HPDE6-E6E7 (cell line): ENCODE results near the gene MACROD1.

Experiments used
- DNase-seq: peaks from one replicate; pipeline ENCODE4 v3.0.0; 2011; ENCODE audit warnings: missing footprints; ENCODE audit errors: extremely low spot score

The MACROD1 gene

GRCh38 chr11:64092761-64093136 is 73.2 kb downstream of the MACROD1 start:
- DNase-seq: no peak

GRCh38 chr11:64092111-64092760 is 73.7 kb downstream of the MACROD1 start:
- DNase-seq: no peak

GRCh38 chr11:64090806-64091516 is 75.0 kb downstream of the MACROD1 start:
- DNase-seq: no peak

GRCh38 chr11:64089915-64090805 is 75.8 kb downstream of the MACROD1 start:
- no peak for DNase-seq

- no peak for DNase-seq
Measured at GRCh38 chr11:64089493-64089892, 76.4 kb downstream of the MACROD1 start.

- no peak for DNase-seq
Measured at GRCh38 chr11:64089027-64089360, 76.9 kb downstream of the MACROD1 start.

GRCh38 chr11:64088162-64089026 is 77.5 kb downstream of the MACROD1 start:
- DNase-seq: peak; percentile 29

- no peak for DNase-seq
Measured at GRCh38 chr11:64086258-64087123, 79.4 kb downstream of the MACROD1 start.

GRCh38 chr11:64085906-64086257 is 80.0 kb downstream of the MACROD1 start:
- no peak for DNase-seq

- no peak for DNase-seq
Measured at GRCh38 chr11:64084951-64085710, 80.8 kb downstream of the MACROD1 start.

- DNase-seq: no peak
Measured at GRCh38 chr11:64084146-64084950, 81.6 kb downstream of the MACROD1 start.

- DNase-seq: no peak
Measured at GRCh38 chr11:64083398-64084080, 82.4 kb downstream of the MACROD1 start.

GRCh38 chr11:64081745-64082442 is 84.0 kb downstream of the MACROD1 start:
- DNase-seq: no peak

- DNase-seq: no peak
Measured at GRCh38 chr11:64080390-64080789, 85.5 kb downstream of the MACROD1 start.

GRCh38 chr11:64078905-64079304 is 87.0 kb downstream of the MACROD1 start:
- DNase-seq: no peak

GRCh38 chr11:64078284-64078683 is 87.6 kb downstream of the MACROD1 start:
- no peak for DNase-seq

- DNase-seq: no peak
Measured at GRCh38 chr11:64077607-64078006, 88.3 kb downstream of the MACROD1 start.

GRCh38 chr11:64076758-64077157 is 89.2 kb downstream of the MACROD1 start:
- DNase-seq: no peak
